Stomach (tissue), 9 donors: ENCODE results near the gene SOCS3. TPM values are rescaled to one million over a fixed set of nuclear protein-coding genes. Genes with fewer than 3 reads are reported as not detected.

Source experiments
- DNase-seq, 2 donors: peaks; one replicate each; pipeline versions ENCODE4 v3.0.0 to v3.0.0-alpha.2; 2013 to 2019
- H3K27ac ChIP-seq, 5 donors: fragments of 200-600 bp in 4 of 5; sonication (generic) in 4 of 5; one replicate each; pipeline ENCODE4 v1.5.1; 2013 to 2019; ENCODE audit warnings: mild to moderate bottlenecking in 1 of 5, moderate library complexity in 1 of 5
- H3K27me3 ChIP-seq, 3 donors: fragments of 200-600 bp; sonication (generic); one replicate each; pipeline ENCODE4 v1.5.1; 2017 to 2019; ENCODE audit warnings: mixed run types in 1 of 3
- H3K36me3 ChIP-seq, 4 donors: fragments of 200-600 bp; sonication (generic); 1 replicate in 3 of 4; 2 replicates in 1 of 4; pipeline ENCODE4 v1.5.1; 2016 to 2019
- H3K4me1 ChIP-seq, 4 donors: fragments of 200-600 bp; sonication (generic); one replicate each; pipeline ENCODE4 v1.5.1; 2016 to 2019
- H3K4me3 ChIP-seq, 4 donors: fragments of 200-600 bp; sonication (generic) in 3 of 4; one replicate each; pipeline ENCODE4 v1.5.1; 2016 to 2019; ENCODE audit warnings: mild to moderate bottlenecking in 1 of 4
- H3K9me3 ChIP-seq, 4 donors: fragments of 200-600 bp; sonication (generic); one replicate each; pipeline ENCODE4 v1.5.1; 2016 to 2019
- CTCF ChIP-seq, 7 experiments: fragments of 450-650 bp in 4 of 7; fragments of 200-600 bp in 3 of 7; sonication (generic) in 3 of 7; IDR thresholded peaks; one replicate each; pipeline ENCODE4 v1.5.1; 2016 to 2019; ENCODE audit warnings: antibody characterized with exemption in 7 of 7, control low read depth in 2 of 7, mild to moderate bottlenecking in 1 of 7
- EP300 ChIP-seq: sonication (generic); formaldehyde crosslinking; IDR thresholded peaks from one replicate; pipeline ENCODE4 v1.6.1; 2017; ENCODE audit warnings: antibody characterized with exemption
- POLR2A ChIP-seq, 4 donors: fragments of 450-650 bp; IDR thresholded peaks; one replicate each; pipeline ENCODE4 v1.6.1; 2016; ENCODE audit warnings: antibody characterized with exemption in 4 of 4, control low read depth in 2 of 4, mild to moderate bottlenecking in 1 of 4, moderate library complexity in 1 of 4
- POLR2AphosphoS5 ChIP-seq, 3 donors: sonication (generic); formaldehyde crosslinking; IDR thresholded peaks; one replicate each; pipeline ENCODE4 v1.6.1; 2016; ENCODE audit warnings: antibody characterized with exemption in 3 of 3
- WGBS, 5 donors: extraction: QIAGEN DNeasy Blood & Tissue Kit in 3 of 5; methylation state at CpG; one replicate each; pipeline versions ENCODE4 v1.1.5 to v1.1.7; 2013 to 2018; 5-methylcytosine and 5-hydroxymethylcytosine counted together
- intact Hi-C: fragments of 100-400 bp; cut with DNase I; formaldehyde crosslinking; loops from one replicate; pipeline ENCODE4 v1.15.1; 2023; ENCODE audit warnings: low total_unique reads
- polyA plus RNA-seq, 3 donors: library from polyadenylated mRNA; stranded (reverse); fragments of 200-250 nt; gene quantifications; one replicate each; pipeline ENCODE4 v1.2.3, GENCODE V29; 2013
- total RNA-seq, 5 donors: library from RNA; depleted of rRNA; stranded (reverse); fragments of >200 nt; gene quantifications; one replicate each; pipeline versions ENCODE4 v1.1.0 to v1.2.3, GENCODE V29; 2014 to 2016
- donor health status: healthy with polysubstance abuse.
- donor health status: Bipolar disorder and iron deficiency.
- donor health status: healthy.

Gene SOCS3
- total and polyA plus RNA-seq, 8 donors: 18.7 to 62.9 (median 50.1) TPM

GRCh38 chr17:78366109-78366848 lies 6.4 kb upstream of the SOCS3 start:
- 77 to 87% (median 78%) methylated on average over 14 to 18 of the region's 18 CpGs for WGBS, 5 donors
- Histone ChIP-seq H3K9me3 (no peaks in the 10 kb centered on the region), H3K27me3 (peaks cover 0 to 16% (median 5%) of the 10 kb centered on the region in 3 donors), H3K36me3 (no peaks in the 10 kb centered on the region), H3K27ac (peak overlapping the region in 3 of 5 donors; percentile 46 to 60 (median 52)), H3K4me3 (no peak overlapping the region), H3K4me1 (peaks cover 0 to 18% (median 8%) of the 10 kb centered on the region in 4 donors)
- no peak for TF ChIP-seq POLR2A (IDR thresholded peaks at IDR 0.05)
- TF ChIP-seq POLR2AphosphoS5 (IDR thresholded peaks at IDR 0.05): no peak
- TF ChIP-seq EP300: no peak
- TF ChIP-seq CTCF (IDR thresholded peaks at IDR 0.05): no peak
- intact Hi-C loops: no loop called here
- no peak for DNase-seq

GRCh38 chr17:78365561-78366108 lies 5.8 kb upstream of the SOCS3 start:
- H3K36me3 ChIP-seq: no peaks in the 10 kb centered on the region
- no peak overlapping the region for H3K4me3 ChIP-seq
- DNase-seq: peak in 1 of 2 donors; percentile 69
- 53 to 58% (median 57%) methylated on average over 10 to 16 of the region's 16 CpGs for WGBS, 5 donors
- intact Hi-C loops: no loop called here
- peaks cover 0 to 16% (median 5%) of the 10 kb centered on the region in 3 donors for H3K27me3 ChIP-seq
- peaks cover 5 to 25% (median 12%) of the 10 kb centered on the region in 4 donors for H3K4me1 ChIP-seq
- TF ChIP-seq POLR2AphosphoS5 (IDR thresholded peaks at IDR 0.05) (no peak), CTCF (IDR thresholded peaks at IDR 0.05) (no peak), EP300 (no peak), POLR2A (IDR thresholded peaks at IDR 0.05) (no peak)
- peak overlapping the region in 3 of 5 donors; percentile 46 to 60 (median 52) for H3K27ac ChIP-seq
- no peaks in the 10 kb centered on the region for H3K9me3 ChIP-seq

- WGBS, 5 donors: 69 to 82% (median 72%) methylated on average over 23 to 26 of the region's 26 CpGs
- intact Hi-C loops: no loop called here
- peaks cover 0 to 16% (median 5%) of the 10 kb centered on the region in 3 donors for H3K27me3 ChIP-seq
- no peaks in the 10 kb centered on the region for H3K36me3 ChIP-seq
- DNase-seq: no peak
- no peak for TF ChIP-seq EP300
- no peak for TF ChIP-seq POLR2AphosphoS5 (IDR thresholded peaks at IDR 0.05)
- no peak for TF ChIP-seq CTCF (IDR thresholded peaks at IDR 0.05)
- no peak for TF ChIP-seq POLR2A (IDR thresholded peaks at IDR 0.05)
- H3K4me3 ChIP-seq: no peak overlapping the region
- H3K4me1 ChIP-seq: peaks cover 8 to 28% (median 16%) of the 10 kb centered on the region in 4 donors
- H3K27ac ChIP-seq: peak overlapping the region in 1 of 5 donors; percentile 46
- H3K9me3 ChIP-seq: no peaks in the 10 kb centered on the region
Observed at GRCh38 chr17:78364436-78365281, 4.8 kb upstream of the SOCS3 start.

- Histone ChIP-seq H3K36me3 (peaks cover 9 to 16% (median 13%) of the 10 kb centered on the region in 4 donors), H3K27me3 (peaks cover 0 to 16% (median 5%) of the 10 kb centered on the region in 3 donors), H3K4me3 (no peak overlapping the region), H3K4me1 (peaks cover 19 to 42% (median 32%) of the 10 kb centered on the region in 4 donors), H3K27ac (no peak overlapping the region), H3K9me3 (no peaks in the 10 kb centered on the region)
- DNase-seq: no peak
- intact Hi-C loops: no loop called here
- TF ChIP-seq POLR2AphosphoS5 (IDR thresholded peaks at IDR 0.05) (no peak), CTCF (IDR thresholded peaks at IDR 0.05) (no peak), POLR2A (IDR thresholded peaks at IDR 0.05) (no peak), EP300 (no peak)
- 81 to 90% (median 87%) methylated on average over 7 of the region's 7 CpGs for WGBS, 5 donors
Observed at GRCh38 chr17:78362671-78363070, 2.8 kb upstream of the SOCS3 start.
